ENCODE data around the gene ZNF763. TPM values are rescaled to one million over a fixed set of nuclear protein-coding genes. Genes with fewer than 3 reads are reported as not detected.
"Not testable (repeated sequence)": the region's sequence is repeated elsewhere in the genome, so short reads cannot be mapped to it uniquely, and the experiment has no call there.

Gene ZNF763
- total RNA-seq, 2 donors from 2014 or later: 2.3 to 5.9 TPM

GRCh38 chr19:11987405-11988281, 22.8 kb downstream of the ZNF763 start:
- no peak for TF ChIP-seq CTCF (IDR thresholded peaks at IDR 0.05)
- Histone ChIP-seq H3K4me1 (ENCODE audit: control insufficient read depth in 1 of 2, low read depth in 2 of 2) (no peaks in the 10 kb centered on the region), H3K4me3 (peak overlapping the region; percentile 90), H3K9me3 (peaks cover under 1% of the 10 kb centered on the region), H3K27ac (peak overlapping the region; percentile 77 to 90), H3K27me3 (replicated peaks; ENCODE audit: insufficient read depth) (no peaks in the 10 kb centered on the region), H3K36me3 (no peaks in the 10 kb centered on the region)
- ATAC-seq (ENCODE audit: insufficient number of reproducible peaks, low FRiP score, low read depth) (peak; percentile 79), DNase-seq (ENCODE audit: low spot score) (peak; percentile 96)

GRCh38 chr19:11989112-11989456, 24.2 kb downstream of the ZNF763 start:
- Histone ChIP-seq H3K4me3 (peak overlapping the region; percentile 90), H3K9me3 (no peaks in the 10 kb centered on the region), H3K36me3 (no peaks in the 10 kb centered on the region), H3K27me3 (replicated peaks; ENCODE audit: insufficient read depth) (no peaks in the 10 kb centered on the region), H3K27ac (no peak overlapping the region), H3K4me1 (ENCODE audit: control insufficient read depth in 1 of 2, low read depth in 2 of 2) (no peaks in the 10 kb centered on the region)
- TF ChIP-seq CTCF (IDR thresholded peaks at IDR 0.05): no peak
- ATAC-seq (ENCODE audit: insufficient number of reproducible peaks, low FRiP score, low read depth) (no peak), DNase-seq (ENCODE audit: low spot score) (no peak)

- ATAC-seq (ENCODE audit: insufficient number of reproducible peaks, low FRiP score, low read depth); H3K36me3 ChIP-seq; H3K27ac ChIP-seq; H3K4me1 ChIP-seq (ENCODE audit: control insufficient read depth in 1 of 2, low read depth in 2 of 2); H3K27me3 ChIP-seq (replicated peaks; ENCODE audit: insufficient read depth); H3K4me3 ChIP-seq; H3K9me3 ChIP-seq; DNase-seq (ENCODE audit: low spot score): not testable (repeated sequence)
These were observed 27.1 kb downstream of the ZNF763 start for GRCh38 chr19:11991921-11992320.

- no peak overlapping the region for H3K27ac ChIP-seq
- H3K36me3 ChIP-seq: no peaks in the 10 kb centered on the region
- H3K4me1 ChIP-seq (ENCODE audit: control insufficient read depth in 1 of 2, low read depth in 2 of 2): no peaks in the 10 kb centered on the region
- H3K4me3 ChIP-seq: no peak overlapping the region
- DNase-seq (ENCODE audit: low spot score): no peak
- H3K9me3 ChIP-seq: no peaks in the 10 kb centered on the region
- TF ChIP-seq CTCF (IDR thresholded peaks at IDR 0.05): no peak
- H3K27me3 ChIP-seq (replicated peaks; ENCODE audit: insufficient read depth): no peaks in the 10 kb centered on the region
- ATAC-seq (ENCODE audit: insufficient number of reproducible peaks, low FRiP score, low read depth): no peak
These were observed 30.3 kb downstream of the ZNF763 start for GRCh38 chr19:11995174-11995573.

- Histone ChIP-seq H3K27ac (no peak overlapping the region), H3K27me3 (replicated peaks; ENCODE audit: insufficient read depth) (no peaks in the 10 kb centered on the region), H3K4me3 (no peak overlapping the region), H3K4me1 (ENCODE audit: control insufficient read depth in 1 of 2, low read depth in 2 of 2) (no peaks in the 10 kb centered on the region), H3K36me3 (peaks cover 8% of the 10 kb centered on the region), H3K9me3 (no peaks in the 10 kb centered on the region)
- DNase-seq (ENCODE audit: low spot score) (no peak), ATAC-seq (ENCODE audit: insufficient number of reproducible peaks, low FRiP score, low read depth) (no peak)
- TF ChIP-seq CTCF (IDR thresholded peaks at IDR 0.05): no peak
These were observed 35.5 kb downstream of the ZNF763 start for GRCh38 chr19:12000152-12000981.

Data from thoracic aorta (tissue), 2 donors.